Measurements from ENCODE around the gene RAB10. TPM values are rescaled to one million over a fixed set of nuclear protein-coding genes. Genes with fewer than 3 reads are reported as not detected.

RAB10 gene
- total RNA-seq, 1 experiment from 2014 or later, result 167 TPM

DNA sequence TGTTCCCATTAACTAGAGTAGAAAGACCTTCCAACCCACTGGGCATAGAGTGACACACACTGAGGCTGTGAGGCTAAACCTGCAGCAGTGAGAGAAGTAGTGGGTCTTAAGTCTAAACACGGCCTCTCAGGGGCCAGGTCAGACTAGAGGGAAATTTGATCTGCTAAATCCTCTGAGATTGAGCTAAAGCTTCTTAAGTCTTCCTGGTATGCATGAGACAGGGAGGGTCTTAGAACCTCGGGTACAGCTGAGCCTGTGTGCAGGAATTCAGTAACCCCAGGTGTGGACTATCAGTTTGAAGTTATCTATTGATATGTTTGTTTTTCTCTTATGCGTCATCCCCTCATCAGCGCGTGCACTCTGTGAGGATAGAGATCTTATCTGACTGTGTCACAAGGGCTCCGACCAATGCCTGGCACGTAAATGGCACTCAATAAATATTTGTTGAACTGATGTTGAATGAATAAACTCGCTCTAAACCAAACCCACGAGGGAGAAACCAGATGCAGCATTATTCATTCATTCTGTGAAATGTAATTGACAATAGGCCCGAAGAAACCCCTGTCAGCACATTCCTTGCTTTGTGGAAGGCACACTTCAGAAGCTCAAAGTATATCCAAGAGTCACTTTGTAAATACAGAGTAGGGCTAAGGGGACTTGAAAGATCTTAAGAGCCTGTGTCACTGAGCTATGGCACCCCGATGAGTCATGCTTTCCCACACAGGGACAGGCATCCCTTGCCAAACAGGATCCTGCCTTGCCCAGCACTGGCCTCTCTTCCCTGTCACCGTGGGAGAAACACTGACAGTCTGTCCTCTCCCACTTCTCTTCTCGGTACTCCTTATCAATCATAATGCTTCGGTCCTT, 21.7 kb upstream of the RAB10 start (continued):
- TF ChIP-seq, protein P1, sequence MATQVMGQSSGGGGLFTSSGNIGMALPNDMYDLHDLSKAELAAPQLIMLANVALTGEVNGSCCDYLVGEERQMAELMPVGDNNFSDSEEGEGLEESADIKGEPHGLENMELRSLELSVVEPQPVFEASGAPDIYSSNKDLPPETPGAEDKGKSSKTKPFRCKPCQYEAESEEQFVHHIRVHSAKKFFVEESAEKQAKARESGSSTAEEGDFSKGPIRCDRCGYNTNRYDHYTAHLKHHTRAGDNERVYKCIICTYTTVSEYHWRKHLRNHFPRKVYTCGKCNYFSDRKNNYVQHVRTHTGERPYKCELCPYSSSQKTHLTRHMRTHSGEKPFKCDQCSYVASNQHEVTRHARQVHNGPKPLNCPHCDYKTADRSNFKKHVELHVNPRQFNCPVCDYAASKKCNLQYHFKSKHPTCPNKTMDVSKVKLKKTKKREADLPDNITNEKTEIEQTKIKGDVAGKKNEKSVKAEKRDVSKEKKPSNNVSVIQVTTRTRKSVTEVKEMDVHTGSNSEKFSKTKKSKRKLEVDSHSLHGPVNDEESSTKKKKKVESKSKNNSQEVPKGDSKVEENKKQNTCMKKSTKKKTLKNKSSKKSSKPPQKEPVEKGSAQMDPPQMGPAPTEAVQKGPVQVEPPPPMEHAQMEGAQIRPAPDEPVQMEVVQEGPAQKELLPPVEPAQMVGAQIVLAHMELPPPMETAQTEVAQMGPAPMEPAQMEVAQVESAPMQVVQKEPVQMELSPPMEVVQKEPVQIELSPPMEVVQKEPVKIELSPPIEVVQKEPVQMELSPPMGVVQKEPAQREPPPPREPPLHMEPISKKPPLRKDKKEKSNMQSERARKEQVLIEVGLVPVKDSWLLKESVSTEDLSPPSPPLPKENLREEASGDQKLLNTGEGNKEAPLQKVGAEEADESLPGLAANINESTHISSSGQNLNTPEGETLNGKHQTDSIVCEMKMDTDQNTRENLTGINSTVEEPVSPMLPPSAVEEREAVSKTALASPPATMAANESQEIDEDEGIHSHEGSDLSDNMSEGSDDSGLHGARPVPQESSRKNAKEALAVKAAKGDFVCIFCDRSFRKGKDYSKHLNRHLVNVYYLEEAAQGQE (IDR thresholded peaks at IDR 0.05; ENCODE audit: low read depth), result no peak
- TF ChIP-seq TCF7L2 (IDR thresholded peaks at IDR 0.05; ENCODE audit: borderline replicate concordance, extremely low read depth, insufficient read depth, insufficient read length) (peak; percentile 13), ZFX (IDR thresholded peaks at IDR 0.05) (no peak), SRF (IDR thresholded peaks at IDR 0.05; ENCODE audit: low read depth) (no peak; the same call in 1 of the 2 replicates), SIN3A (IDR thresholded peaks at IDR 0.05; ENCODE audit: low read depth) (peak; percentile 91), JUND (IDR thresholded peaks at IDR 0.05) (peak; percentile 92), CEBPB (IDR thresholded peaks at IDR 0.05; ENCODE audit: low read depth) (peak; percentile 69), SP1 (IDR thresholded peaks at IDR 0.05; ENCODE audit: low read depth) (peak; percentile 76), EZH2 (IDR thresholded peaks at IDR 0.05) (no peak), FOSL1 (IDR thresholded peaks at IDR 0.05; ENCODE audit: low read depth) (peak; percentile 88)
- TF ChIP-seq, protein P2, sequence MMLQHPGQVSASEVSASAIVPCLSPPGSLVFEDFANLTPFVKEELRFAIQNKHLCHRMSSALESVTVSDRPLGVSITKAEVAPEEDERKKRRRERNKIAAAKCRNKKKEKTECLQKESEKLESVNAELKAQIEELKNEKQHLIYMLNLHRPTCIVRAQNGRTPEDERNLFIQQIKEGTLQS (IDR thresholded peaks at IDR 0.05), result no peak
- TF ChIP-seq, protein P3, sequence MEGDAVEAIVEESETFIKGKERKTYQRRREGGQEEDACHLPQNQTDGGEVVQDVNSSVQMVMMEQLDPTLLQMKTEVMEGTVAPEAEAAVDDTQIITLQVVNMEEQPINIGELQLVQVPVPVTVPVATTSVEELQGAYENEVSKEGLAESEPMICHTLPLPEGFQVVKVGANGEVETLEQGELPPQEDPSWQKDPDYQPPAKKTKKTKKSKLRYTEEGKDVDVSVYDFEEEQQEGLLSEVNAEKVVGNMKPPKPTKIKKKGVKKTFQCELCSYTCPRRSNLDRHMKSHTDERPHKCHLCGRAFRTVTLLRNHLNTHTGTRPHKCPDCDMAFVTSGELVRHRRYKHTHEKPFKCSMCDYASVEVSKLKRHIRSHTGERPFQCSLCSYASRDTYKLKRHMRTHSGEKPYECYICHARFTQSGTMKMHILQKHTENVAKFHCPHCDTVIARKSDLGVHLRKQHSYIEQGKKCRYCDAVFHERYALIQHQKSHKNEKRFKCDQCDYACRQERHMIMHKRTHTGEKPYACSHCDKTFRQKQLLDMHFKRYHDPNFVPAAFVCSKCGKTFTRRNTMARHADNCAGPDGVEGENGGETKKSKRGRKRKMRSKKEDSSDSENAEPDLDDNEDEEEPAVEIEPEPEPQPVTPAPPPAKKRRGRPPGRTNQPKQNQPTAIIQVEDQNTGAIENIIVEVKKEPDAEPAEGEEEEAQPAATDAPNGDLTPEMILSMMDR (IDR thresholded peaks at IDR 0.05 in 2 of 3, conservative IDR thresholded peaks at IDR 0.05 in 1 of 3; ENCODE audit: borderline replicate concordance in 1 of 3, insufficient read depth in 1 of 3, low read depth in 2 of 3, low read length in 2 of 3), result no peak

All from HCT116 (cell line).